Stimulated activated CD4-positive, alpha-beta T cell treated with anti-CD3 and anti-CD28 coated beads, TNF-alpha, amount 100 ng/mL, for 4 hours (primary cell): ENCODE data around the gene ZNF157.

ENCODE experiments used
- DNase-seq, 3 experiments: peaks; one replicate each; pipeline ENCODE4 v3.0.0-alpha.2; 2020; ENCODE audit warnings: low read depth in 3 of 3

The ZNF157 gene

DNA sequence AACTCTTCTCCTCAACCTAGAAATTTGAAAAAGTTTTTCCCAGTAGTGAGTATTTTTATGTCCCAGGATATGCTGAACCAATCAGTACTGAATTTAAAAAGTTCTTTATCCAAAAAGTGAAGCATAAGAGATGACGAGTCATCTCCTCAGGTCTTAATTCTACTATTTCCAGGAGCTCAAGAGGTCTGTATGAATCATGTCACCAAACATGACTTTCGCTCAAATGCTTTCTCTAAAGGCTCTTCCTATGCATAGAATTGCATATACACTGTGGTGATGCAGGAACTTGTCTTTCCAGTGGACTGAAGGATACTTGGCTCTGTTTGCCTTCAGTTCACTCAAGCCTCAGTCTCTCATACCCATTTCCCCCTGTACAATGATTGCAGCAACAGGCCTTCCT, 76.6 kb downstream of the ZNF157 start:
- no peak for DNase-seq

- DNase-seq: no peak
Measured at GRCh38 chrX:47447607-47448006, 77.2 kb downstream of the ZNF157 start.

GRCh38 chrX:47448165-47448806, 77.9 kb downstream of the ZNF157 start:
- DNase-seq: no peak

DNA sequence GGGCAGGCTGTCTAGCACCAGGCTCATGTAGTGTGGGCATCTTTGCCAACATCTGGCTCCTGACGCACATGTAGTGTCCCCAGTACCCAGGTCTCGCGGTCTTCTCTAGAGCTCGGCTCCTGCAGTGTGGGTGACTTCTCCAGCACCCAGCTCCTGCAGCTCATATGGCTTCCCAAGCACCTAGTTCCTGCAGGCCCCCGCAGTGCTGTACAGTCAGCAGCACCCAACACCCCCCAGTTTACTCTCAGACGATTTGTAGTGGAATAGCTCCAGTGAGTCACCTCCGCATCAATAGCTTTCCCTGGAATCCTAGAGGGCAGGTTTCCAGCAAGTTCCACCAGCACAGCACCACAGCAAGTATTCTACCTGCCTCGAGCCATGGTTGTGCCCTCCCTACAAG, 81.7 kb downstream of the ZNF157 start:
- DNase-seq: no peak

- no peak for DNase-seq
Measured at GRCh38 chrX:47456080-47456479, 85.7 kb downstream of the ZNF157 start.

DNA sequence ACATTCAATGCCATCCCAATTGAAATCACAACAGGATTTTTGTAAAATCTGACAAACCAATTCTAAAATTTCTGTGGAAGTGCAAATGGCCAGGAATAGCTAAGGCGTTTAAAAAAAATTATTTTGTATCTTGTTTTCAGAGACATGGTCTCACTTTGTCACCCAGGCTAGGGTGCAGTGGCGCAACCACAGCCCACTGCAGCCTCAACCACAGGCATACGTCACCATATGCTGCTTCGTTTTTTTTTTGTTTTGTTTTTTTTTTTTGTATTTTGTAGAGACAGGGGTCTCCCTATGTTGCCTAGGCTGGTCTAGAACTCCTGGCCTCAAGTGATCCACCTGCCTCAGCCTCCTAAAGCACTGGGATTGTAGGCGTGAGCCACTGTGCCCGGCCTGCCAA, 88.2 kb downstream of the ZNF157 start:
- no peak for DNase-seq

- no peak for DNase-seq
Measured at GRCh38 chrX:47460561-47460960, 90.2 kb downstream of the ZNF157 start.
